WTC11 (cell line): Measurements from ENCODE around the gene CHML.

Experiments
- CBFB ChIP-seq: sonication (generic); formaldehyde crosslinking; IDR thresholded peaks from 2 replicates; pipeline ENCODE4 v1.8.1; 2022; ENCODE audit warnings: mild to moderate bottlenecking, low read depth, missing genetic modification reagents
- MAX ChIP-seq: sonication (generic); formaldehyde crosslinking; IDR thresholded peaks from 2 replicates; pipeline ENCODE4 v1.8.0; 2022; ENCODE audit warnings: mild to moderate bottlenecking, missing genetic modification reagents
- OVOL2 ChIP-seq: fragments of 250-450 bp; sonication (Bioruptor Pico); IDR thresholded peaks from 2 replicates; pipeline ENCODE4 v1.9.0; 2021; ENCODE audit warnings: mild to moderate bottlenecking, borderline replicate concordance
- RELA ChIP-seq: sonication (generic); formaldehyde crosslinking; IDR thresholded peaks from 2 replicates; pipeline ENCODE4 v1.8.1; 2022; ENCODE audit warnings: missing genetic modification reagents, mild to moderate bottlenecking, borderline replicate concordance
- SMAD4 ChIP-seq: sonication (generic); formaldehyde crosslinking; IDR thresholded peaks from 2 replicates; pipeline ENCODE4 v1.8.0; 2022; ENCODE audit warnings: mild to moderate bottlenecking, missing genetic modification reagents
- SP1 ChIP-seq: sonication (generic); formaldehyde crosslinking; conservative IDR thresholded peaks from 2 replicates; pipeline ENCODE4 v1.8.1; 2022; ENCODE audit warnings: missing genetic modification reagents
- USF1 ChIP-seq: sonication (generic); formaldehyde crosslinking; IDR thresholded peaks from 2 replicates; pipeline ENCODE4 v1.8.0; 2022; ENCODE audit warnings: mild to moderate bottlenecking, missing genetic modification reagents
- ZNF138 ChIP-seq: sonication (generic); formaldehyde crosslinking; conservative IDR thresholded peaks from 2 replicates; pipeline ENCODE4 v1.8.1; 2022; ENCODE audit warnings: mild to moderate bottlenecking, moderate library complexity, missing genetic modification reagents
- ZNF416 ChIP-seq: fragments of 250-450 bp; sonication (Bioruptor Pico); IDR thresholded peaks from 2 replicates; pipeline ENCODE4 v1.9.0; 2021; ENCODE audit warnings: mild to moderate bottlenecking, inconsistent platforms
- TF ChIP-seq, protein P1 (sequence below): fragments of 200-600 bp; IDR thresholded peaks from 2 replicates; pipeline ENCODE4 v1.8.0; 2022; ENCODE audit warnings: antibody characterized with exemption
- TF ChIP-seq, protein P2 (sequence below): sonication (generic); formaldehyde crosslinking; IDR thresholded peaks from 2 replicates; pipeline ENCODE4 v1.8.0; 2022; ENCODE audit warnings: missing genetic modification reagents

GRCh38 chr1:241637046-241637590 lies 3.1 kb downstream of the CHML start:
- TF ChIP-seq, protein P1, sequence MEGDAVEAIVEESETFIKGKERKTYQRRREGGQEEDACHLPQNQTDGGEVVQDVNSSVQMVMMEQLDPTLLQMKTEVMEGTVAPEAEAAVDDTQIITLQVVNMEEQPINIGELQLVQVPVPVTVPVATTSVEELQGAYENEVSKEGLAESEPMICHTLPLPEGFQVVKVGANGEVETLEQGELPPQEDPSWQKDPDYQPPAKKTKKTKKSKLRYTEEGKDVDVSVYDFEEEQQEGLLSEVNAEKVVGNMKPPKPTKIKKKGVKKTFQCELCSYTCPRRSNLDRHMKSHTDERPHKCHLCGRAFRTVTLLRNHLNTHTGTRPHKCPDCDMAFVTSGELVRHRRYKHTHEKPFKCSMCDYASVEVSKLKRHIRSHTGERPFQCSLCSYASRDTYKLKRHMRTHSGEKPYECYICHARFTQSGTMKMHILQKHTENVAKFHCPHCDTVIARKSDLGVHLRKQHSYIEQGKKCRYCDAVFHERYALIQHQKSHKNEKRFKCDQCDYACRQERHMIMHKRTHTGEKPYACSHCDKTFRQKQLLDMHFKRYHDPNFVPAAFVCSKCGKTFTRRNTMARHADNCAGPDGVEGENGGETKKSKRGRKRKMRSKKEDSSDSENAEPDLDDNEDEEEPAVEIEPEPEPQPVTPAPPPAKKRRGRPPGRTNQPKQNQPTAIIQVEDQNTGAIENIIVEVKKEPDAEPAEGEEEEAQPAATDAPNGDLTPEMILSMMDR = no peak
- TF ChIP-seq ZNF138 (no peak), MAX (CRISPR knock-in tag) (no peak), CBFB (no peak), OVOL2 (no peak), SMAD4 (no peak), ZNF416 (no peak), RELA (CRISPR knock-in tag) (no peak), SP1 (CRISPR knock-in tag) (no peak), USF1 (no peak)
- TF ChIP-seq, protein P2, sequence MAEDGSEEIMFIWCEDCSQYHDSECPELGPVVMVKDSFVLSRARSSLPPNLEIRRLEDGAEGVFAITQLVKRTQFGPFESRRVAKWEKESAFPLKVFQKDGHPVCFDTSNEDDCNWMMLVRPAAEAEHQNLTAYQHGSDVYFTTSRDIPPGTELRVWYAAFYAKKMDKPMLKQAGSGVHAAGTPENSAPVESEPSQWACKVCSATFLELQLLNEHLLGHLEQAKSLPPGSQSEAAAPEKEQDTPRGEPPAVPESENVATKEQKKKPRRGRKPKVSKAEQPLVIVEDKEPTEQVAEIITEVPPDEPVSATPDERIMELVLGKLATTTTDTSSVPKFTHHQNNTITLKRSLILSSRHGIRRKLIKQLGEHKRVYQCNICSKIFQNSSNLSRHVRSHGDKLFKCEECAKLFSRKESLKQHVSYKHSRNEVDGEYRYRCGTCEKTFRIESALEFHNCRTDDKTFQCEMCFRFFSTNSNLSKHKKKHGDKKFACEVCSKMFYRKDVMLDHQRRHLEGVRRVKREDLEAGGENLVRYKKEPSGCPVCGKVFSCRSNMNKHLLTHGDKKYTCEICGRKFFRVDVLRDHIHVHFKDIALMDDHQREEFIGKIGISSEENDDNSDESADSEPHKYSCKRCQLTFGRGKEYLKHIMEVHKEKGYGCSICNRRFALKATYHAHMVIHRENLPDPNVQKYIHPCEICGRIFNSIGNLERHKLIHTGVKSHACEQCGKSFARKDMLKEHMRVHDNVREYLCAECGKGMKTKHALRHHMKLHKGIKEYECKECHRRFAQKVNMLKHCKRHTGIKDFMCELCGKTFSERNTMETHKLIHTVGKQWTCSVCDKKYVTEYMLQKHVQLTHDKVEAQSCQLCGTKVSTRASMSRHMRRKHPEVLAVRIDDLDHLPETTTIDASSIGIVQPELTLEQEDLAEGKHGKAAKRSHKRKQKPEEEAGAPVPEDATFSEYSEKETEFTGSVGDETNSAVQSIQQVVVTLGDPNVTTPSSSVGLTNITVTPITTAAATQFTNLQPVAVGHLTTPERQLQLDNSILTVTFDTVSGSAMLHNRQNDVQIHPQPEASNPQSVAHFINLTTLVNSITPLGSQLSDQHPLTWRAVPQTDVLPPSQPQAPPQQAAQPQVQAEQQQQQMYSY (CRISPR knock-in tag) = no peak
